ENCODE results near the gene ITGA3.

GRCh38 chr17:50066995-50067394 lies 11.1 kb downstream of the ITGA3 start:
- TF ChIP-seq CTCF (IDR thresholded peaks at IDR 0.05), result no peak
- TF ChIP-seq ZFX (IDR thresholded peaks at IDR 0.05; ENCODE audit: borderline replicate concordance), result no peak
